ENCODE data around the gene FLNB. TPM values are rescaled to one million over a fixed set of nuclear protein-coding genes. Genes with fewer than 3 reads are reported as not detected.
A peak's percentile ranks its signal among the peaks of the same experiment; 100 is the strongest.

The FLNB gene
- total and polyA plus RNA-seq, 2 of the 13 experiments (the other 11 are each of a cell fraction or from before 2014, with no cell fraction given), result 106 to 130 TPM

DNA sequence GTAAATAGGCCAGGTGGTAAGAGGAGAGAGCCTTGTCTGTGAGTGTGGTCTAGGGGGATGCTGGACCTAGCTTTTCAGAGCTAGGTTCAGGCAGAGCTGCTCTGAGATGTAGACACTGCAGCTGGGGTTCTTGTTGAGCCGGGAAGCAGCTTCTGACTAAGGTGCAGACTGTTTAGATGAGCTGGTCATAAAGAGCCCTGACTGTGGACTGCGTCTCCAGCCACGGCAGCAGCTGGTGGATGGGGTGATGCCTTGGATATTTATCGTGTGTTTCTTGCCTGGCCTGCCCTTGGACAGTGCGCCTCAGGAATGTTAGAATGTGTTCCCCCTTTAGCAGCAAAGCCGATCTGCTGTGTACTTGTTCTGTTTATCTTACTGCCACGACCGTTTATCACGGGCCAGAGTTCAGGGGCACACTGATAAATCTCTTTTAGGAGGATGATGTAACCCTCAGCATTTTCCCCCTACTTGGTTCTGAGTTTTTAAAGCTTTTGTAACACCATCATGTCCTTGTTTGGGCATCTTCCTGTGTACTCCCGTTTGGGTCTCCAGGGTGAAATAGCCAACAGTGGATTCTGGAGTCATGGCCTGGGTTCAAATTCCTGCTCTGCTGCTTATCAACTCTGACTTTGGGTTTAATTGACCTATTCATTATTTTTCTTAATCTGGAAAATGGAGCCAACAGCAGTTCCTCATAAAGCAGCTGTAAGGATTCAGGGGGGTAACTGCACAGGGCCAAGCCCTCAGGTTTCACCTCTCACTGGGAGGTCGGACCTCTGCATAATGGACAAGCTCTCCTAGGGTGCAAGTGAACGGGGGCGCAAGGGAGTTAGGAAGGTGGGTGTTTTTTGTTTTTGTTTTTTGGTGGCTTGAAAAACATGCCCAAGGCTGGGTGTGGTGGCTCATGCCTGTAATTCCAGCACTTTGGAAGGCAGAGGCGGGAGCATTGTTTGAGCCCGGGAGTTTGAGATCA is 51.4 kb downstream of the FLNB start (continued):
- TF ChIP-seq GABPA (IDR thresholded peaks at IDR 0.05; ENCODE audit: low read depth, low read length) (no peak), GABPA (CRISPR knock-in tag; IDR thresholded peaks at IDR 0.05; ENCODE audit: low read depth) (0 out of 2 replicates have a peak, but pooled peaks have one; percentile 40), ZFX (CRISPR knock-in tag; IDR thresholded peaks at IDR 0.05; ENCODE audit: low read depth) (peak; percentile 77), ZIK1 (CRISPR knock-in tag; IDR thresholded peaks at IDR 0.05; ENCODE audit: borderline replicate concordance, low read depth) (no peak; the same call in 1 of the 2 replicates), MYNN (CRISPR knock-in tag; IDR thresholded peaks at IDR 0.05; ENCODE audit: low read depth) (no peak), ZMYM4 (CRISPR knock-in tag; IDR thresholded peaks at IDR 0.05) (peak; percentile 93), ARNTL (CRISPR knock-in tag; IDR thresholded peaks at IDR 0.05) (peak; percentile 84), ZNF615 (CRISPR knock-in tag; IDR thresholded peaks at IDR 0.05; ENCODE audit: borderline replicate concordance) (no peak; the same call in 1 of the 2 replicates), EED (CRISPR knock-in tag; IDR thresholded peaks at IDR 0.05) (no peak), SAP130 (CRISPR knock-in tag; IDR thresholded peaks at IDR 0.05; ENCODE audit: low read depth) (peak; percentile 93), NRL (CRISPR knock-in tag; IDR thresholded peaks at IDR 0.05; ENCODE audit: borderline replicate concordance) (no peak), SAFB2 (CRISPR knock-in tag; IDR thresholded peaks at IDR 0.05; ENCODE audit: borderline replicate concordance, low read depth) (no peak; the same call in 1 of the 2 replicates), SRSF9 (IDR thresholded peaks at IDR 0.05; ENCODE audit: borderline replicate concordance, insufficient read depth, low read depth, low read length, poor library complexity, severe bottlenecking) (no peak), NCOA5 (CRISPR knock-in tag; IDR thresholded peaks at IDR 0.05) (no peak), SETDB1 (CRISPR knock-in tag; IDR thresholded peaks at IDR 0.05; ENCODE audit: borderline replicate concordance) (no peak)
- TF ChIP-seq, protein P1, sequence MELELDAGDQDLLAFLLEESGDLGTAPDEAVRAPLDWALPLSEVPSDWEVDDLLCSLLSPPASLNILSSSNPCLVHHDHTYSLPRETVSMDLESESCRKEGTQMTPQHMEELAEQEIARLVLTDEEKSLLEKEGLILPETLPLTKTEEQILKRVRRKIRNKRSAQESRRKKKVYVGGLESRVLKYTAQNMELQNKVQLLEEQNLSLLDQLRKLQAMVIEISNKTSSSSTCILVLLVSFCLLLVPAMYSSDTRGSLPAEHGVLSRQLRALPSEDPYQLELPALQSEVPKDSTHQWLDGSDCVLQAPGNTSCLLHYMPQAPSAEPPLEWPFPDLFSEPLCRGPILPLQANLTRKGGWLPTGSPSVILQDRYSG (CRISPR knock-in tag; IDR thresholded peaks at IDR 0.05), result no peak
- TF ChIP-seq, protein P2, sequence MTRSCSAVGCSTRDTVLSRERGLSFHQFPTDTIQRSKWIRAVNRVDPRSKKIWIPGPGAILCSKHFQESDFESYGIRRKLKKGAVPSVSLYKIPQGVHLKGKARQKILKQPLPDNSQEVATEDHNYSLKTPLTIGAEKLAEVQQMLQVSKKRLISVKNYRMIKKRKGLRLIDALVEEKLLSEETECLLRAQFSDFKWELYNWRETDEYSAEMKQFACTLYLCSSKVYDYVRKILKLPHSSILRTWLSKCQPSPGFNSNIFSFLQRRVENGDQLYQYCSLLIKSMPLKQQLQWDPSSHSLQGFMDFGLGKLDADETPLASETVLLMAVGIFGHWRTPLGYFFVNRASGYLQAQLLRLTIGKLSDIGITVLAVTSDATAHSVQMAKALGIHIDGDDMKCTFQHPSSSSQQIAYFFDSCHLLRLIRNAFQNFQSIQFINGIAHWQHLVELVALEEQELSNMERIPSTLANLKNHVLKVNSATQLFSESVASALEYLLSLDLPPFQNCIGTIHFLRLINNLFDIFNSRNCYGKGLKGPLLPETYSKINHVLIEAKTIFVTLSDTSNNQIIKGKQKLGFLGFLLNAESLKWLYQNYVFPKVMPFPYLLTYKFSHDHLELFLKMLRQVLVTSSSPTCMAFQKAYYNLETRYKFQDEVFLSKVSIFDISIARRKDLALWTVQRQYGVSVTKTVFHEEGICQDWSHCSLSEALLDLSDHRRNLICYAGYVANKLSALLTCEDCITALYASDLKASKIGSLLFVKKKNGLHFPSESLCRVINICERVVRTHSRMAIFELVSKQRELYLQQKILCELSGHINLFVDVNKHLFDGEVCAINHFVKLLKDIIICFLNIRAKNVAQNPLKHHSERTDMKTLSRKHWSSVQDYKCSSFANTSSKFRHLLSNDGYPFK (CRISPR knock-in tag; IDR thresholded peaks at IDR 0.05; ENCODE audit: borderline replicate concordance), result no peak
- TF ChIP-seq, protein P3, sequence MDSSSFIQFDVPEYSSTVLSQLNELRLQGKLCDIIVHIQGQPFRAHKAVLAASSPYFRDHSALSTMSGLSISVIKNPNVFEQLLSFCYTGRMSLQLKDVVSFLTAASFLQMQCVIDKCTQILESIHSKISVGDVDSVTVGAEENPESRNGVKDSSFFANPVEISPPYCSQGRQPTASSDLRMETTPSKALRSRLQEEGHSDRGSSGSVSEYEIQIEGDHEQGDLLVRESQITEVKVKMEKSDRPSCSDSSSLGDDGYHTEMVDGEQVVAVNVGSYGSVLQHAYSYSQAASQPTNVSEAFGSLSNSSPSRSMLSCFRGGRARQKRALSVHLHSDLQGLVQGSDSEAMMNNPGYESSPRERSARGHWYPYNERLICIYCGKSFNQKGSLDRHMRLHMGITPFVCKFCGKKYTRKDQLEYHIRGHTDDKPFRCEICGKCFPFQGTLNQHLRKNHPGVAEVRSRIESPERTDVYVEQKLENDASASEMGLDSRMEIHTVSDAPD (CRISPR knock-in tag; IDR thresholded peaks at IDR 0.05), result peak; percentile 98
- TF ChIP-seq, protein P4, sequence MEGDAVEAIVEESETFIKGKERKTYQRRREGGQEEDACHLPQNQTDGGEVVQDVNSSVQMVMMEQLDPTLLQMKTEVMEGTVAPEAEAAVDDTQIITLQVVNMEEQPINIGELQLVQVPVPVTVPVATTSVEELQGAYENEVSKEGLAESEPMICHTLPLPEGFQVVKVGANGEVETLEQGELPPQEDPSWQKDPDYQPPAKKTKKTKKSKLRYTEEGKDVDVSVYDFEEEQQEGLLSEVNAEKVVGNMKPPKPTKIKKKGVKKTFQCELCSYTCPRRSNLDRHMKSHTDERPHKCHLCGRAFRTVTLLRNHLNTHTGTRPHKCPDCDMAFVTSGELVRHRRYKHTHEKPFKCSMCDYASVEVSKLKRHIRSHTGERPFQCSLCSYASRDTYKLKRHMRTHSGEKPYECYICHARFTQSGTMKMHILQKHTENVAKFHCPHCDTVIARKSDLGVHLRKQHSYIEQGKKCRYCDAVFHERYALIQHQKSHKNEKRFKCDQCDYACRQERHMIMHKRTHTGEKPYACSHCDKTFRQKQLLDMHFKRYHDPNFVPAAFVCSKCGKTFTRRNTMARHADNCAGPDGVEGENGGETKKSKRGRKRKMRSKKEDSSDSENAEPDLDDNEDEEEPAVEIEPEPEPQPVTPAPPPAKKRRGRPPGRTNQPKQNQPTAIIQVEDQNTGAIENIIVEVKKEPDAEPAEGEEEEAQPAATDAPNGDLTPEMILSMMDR (CRISPR knock-in tag; IDR thresholded peaks at IDR 0.05), result 0 out of 2 replicates have a peak, but pooled peaks have one; percentile 16
- TF ChIP-seq, protein P5, sequence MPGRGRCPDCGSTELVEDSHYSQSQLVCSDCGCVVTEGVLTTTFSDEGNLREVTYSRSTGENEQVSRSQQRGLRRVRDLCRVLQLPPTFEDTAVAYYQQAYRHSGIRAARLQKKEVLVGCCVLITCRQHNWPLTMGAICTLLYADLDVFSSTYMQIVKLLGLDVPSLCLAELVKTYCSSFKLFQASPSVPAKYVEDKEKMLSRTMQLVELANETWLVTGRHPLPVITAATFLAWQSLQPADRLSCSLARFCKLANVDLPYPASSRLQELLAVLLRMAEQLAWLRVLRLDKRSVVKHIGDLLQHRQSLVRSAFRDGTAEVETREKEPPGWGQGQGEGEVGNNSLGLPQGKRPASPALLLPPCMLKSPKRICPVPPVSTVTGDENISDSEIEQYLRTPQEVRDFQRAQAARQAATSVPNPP (CRISPR knock-in tag; IDR thresholded peaks at IDR 0.05), result peak; percentile 89
